ENCODE data around the gene GPC6. TPM values are rescaled to one million over a fixed set of nuclear protein-coding genes. Genes with fewer than 3 reads are reported as not detected.

The GPC6 gene
- total RNA-seq, 3 donors from 2014 or later: 0.03 to 0.08 TPM; not detected in 1

- H3K4me3 Mint-ChIP-seq: no peak overlapping the region
- DNase-seq: no peak
Observed at GRCh38 chr13:94031609-94032008, 805.0 kb downstream of the GPC6 start.

GRCh38 chr13:94033098-94033497, 806.5 kb downstream of the GPC6 start:
- no peaks in the 10 kb centered on the region for H3K9me3 Mint-ChIP-seq
- no peak for ATAC-seq
- no peaks in the 10 kb centered on the region for H3K4me1 Mint-ChIP-seq (ENCODE audit: low read depth)
- H3K4me3 Mint-ChIP-seq: no peak overlapping the region
- H3K36me3 Mint-ChIP-seq (ENCODE audit: insufficient read depth): no peaks in the 10 kb centered on the region
- H3K27me3 Mint-ChIP-seq (ENCODE audit: low read depth): peaks cover 8% of the 10 kb centered on the region
- DNase-seq: no peak

More at GRCh38 chr13:94031609-94032008, 805.0 kb downstream of the GPC6 start:
- Mint-ChIP-seq H3K4me1 (ENCODE audit: low read depth) (no peaks in the 10 kb centered on the region), H3K36me3 (ENCODE audit: insufficient read depth) (no peaks in the 10 kb centered on the region), H3K27me3 (ENCODE audit: low read depth) (peaks cover 8% of the 10 kb centered on the region), H3K9me3 (no peaks in the 10 kb centered on the region)
- ATAC-seq: no peak

DNA sequence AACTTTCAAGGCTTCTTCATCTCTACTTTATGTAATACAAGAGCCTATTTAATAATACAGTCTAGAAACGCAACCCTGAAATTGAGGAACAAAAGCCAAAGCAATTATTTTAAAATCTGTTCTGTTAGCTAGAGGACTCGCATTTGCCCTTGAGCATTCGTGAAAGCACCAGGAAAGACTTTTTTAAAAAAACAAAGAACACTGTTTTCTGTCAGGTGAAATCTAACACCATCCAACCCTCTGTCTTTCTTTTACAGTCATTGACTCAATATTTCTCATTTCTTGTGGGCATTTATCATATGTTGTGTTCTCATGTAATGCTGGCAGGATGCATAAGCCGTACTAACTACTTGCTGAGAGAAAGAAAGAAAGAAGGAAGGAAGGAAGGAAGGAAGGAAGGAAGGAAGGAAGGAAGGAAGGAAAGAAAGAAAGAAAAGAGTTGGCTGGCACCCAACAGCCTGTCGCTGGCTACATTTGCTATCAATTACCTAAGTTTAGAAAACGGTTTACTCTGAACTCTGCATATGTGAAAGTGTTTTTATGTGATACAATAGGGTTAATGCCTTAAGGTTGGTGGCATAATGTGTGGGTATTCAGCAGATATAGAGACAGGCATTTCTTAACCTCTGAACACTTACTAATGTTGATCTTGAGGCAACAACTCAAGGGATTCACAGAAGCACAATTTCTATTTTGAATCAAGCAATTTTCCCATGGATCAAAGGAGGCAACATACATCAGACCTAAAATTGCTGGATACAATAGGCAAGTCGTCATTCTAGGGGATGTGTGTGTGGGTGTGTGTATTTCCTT, 807.4 kb downstream of the GPC6 start:
- no peak for DNase-seq
- H3K4me1 Mint-ChIP-seq (ENCODE audit: low read depth): no peaks in the 10 kb centered on the region
- H3K9me3 Mint-ChIP-seq: no peaks in the 10 kb centered on the region
- no peak overlapping the region for H3K4me3 Mint-ChIP-seq
- no peak for ATAC-seq
- no peaks in the 10 kb centered on the region for H3K36me3 Mint-ChIP-seq (ENCODE audit: insufficient read depth)
- H3K27me3 Mint-ChIP-seq (ENCODE audit: low read depth): peaks cover 8% of the 10 kb centered on the region

DNA sequence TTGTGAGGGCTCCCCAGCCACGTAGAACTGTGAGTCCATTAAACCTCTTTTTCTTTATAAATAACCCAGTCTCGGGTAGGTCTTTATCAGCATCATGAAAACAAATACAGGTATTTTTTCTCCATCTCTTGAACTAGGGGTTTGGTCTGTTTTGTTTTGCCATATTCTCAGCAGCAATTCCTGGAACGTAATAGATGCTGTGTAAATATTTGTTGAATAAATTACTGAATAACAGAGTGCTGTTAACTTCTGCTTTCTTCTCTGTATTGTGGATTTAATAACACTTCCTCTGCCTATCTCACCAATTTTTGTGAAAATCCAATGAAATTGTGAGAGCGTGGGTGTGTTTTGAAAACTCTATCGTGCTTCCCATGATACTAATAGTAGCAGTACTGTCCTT, 823.4 kb downstream of the GPC6 start:
- DNase-seq (no peak), ATAC-seq (no peak)
- Mint-ChIP-seq H3K4me1 (ENCODE audit: low read depth) (no peaks in the 10 kb centered on the region), H3K9me3 (no peaks in the 10 kb centered on the region), H3K36me3 (ENCODE audit: insufficient read depth) (no peaks in the 10 kb centered on the region), H3K4me3 (no peak overlapping the region), H3K27me3 (ENCODE audit: low read depth) (peaks cover 12% of the 10 kb centered on the region)

DNA sequence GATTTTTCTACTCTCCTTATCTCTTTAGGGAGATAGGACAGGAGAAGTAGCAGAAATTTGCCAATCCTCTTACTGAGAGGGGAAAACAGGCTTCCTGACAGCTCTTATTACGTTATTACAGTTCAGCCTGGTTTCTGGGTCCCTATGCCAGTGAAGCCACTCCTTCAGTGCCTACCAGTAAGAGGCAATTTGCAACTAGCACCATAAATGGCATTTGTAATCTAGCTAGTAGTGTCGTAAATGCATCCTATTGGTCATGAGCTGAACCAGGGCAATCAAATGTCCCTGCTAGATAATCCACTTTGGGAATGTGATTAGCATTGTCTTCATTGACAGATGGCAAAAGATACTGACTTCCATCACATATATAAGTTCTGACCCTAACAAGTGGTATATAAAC, 824.1 kb downstream of the GPC6 start:
- H3K4me3 Mint-ChIP-seq: no peak overlapping the region

DNA sequence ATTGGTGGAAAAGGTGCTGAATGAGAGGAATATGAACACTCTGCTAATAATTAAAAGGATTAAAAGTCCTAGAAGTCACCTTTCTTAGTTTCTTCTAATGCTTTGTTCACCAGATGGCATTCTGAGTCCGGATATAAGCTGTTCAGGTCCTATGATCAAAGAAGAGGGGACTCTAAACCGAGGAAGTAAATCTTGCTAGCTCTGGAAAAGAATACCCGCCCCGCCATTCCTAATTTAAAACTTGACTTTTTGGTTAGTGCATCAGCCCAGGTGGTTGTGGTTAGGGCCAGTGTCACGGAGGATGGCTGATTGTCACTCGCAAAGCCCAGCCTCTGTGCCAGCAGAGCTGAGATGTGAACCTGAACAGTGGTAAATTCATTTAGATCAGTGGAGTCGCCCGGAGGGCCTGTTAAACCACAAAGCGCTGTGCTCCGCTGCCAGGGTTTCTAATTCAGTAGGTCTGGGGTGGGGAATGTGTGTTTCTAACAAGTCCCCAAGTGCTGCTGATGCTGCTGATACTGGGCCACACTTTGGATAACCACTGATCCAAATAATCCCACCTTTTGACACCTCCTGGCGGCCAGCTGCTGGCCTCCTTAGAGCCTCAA, 827.5 kb downstream of the GPC6 start:
- no peak overlapping the region for H3K4me3 Mint-ChIP-seq
- no peaks in the 10 kb centered on the region for H3K36me3 Mint-ChIP-seq (ENCODE audit: insufficient read depth)
- DNase-seq: no peak
- H3K9me3 Mint-ChIP-seq: no peaks in the 10 kb centered on the region
- no peaks in the 10 kb centered on the region for H3K4me1 Mint-ChIP-seq (ENCODE audit: low read depth)
- no peak for ATAC-seq
- peaks cover 12% of the 10 kb centered on the region for H3K27me3 Mint-ChIP-seq (ENCODE audit: low read depth)

More for the DNA sequence above, 824.1 kb downstream of the GPC6 start:
- DNase-seq: no peak
- H3K9me3 Mint-ChIP-seq: no peaks in the 10 kb centered on the region
- H3K27me3 Mint-ChIP-seq (ENCODE audit: low read depth): peaks cover 12% of the 10 kb centered on the region
- no peak for ATAC-seq
- no peaks in the 10 kb centered on the region for H3K36me3 Mint-ChIP-seq (ENCODE audit: insufficient read depth)
- no peaks in the 10 kb centered on the region for H3K4me1 Mint-ChIP-seq (ENCODE audit: low read depth)

GRCh38 chr13:94056362-94056990, 829.9 kb downstream of the GPC6 start:
- DNase-seq (no peak), ATAC-seq (no peak)
- Mint-ChIP-seq H3K9me3 (no peaks in the 10 kb centered on the region), H3K36me3 (ENCODE audit: insufficient read depth) (no peaks in the 10 kb centered on the region), H3K4me1 (ENCODE audit: low read depth) (no peaks in the 10 kb centered on the region), H3K4me3 (no peak overlapping the region), H3K27me3 (ENCODE audit: low read depth) (peaks cover 6% of the 10 kb centered on the region)

DNA sequence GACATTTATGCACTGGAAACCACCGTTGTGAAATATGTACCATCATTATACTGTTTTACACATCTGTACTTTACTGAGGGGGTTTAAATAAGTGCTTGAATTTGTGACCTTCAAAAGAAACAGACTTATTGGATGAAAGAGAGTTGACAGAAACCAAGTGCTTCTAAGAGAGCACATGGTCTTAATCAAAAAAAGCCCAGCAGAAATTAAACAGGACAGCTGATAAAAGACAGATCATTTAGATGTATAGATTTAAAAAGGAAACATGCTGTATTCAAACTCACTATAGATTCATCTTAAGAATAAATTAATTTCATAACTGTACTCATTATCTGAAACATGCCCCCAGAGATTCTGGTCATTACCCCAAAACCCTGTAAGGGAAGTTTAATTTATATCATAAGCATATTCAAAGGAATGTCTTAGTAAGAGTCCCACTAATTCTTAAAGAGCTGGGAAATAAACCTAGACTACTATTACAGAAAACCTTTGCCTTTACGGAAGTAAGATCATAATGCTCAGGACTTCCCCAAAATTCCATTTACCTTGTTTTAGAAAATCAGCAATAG, 831.1 kb downstream of the GPC6 start:
- no peak for ATAC-seq
- Mint-ChIP-seq H3K4me3 (no peak overlapping the region), H3K27me3 (ENCODE audit: low read depth) (peaks cover 6% of the 10 kb centered on the region), H3K9me3 (no peaks in the 10 kb centered on the region), H3K36me3 (ENCODE audit: insufficient read depth) (no peaks in the 10 kb centered on the region), H3K4me1 (ENCODE audit: low read depth) (no peaks in the 10 kb centered on the region)
- no peak for DNase-seq

DNA sequence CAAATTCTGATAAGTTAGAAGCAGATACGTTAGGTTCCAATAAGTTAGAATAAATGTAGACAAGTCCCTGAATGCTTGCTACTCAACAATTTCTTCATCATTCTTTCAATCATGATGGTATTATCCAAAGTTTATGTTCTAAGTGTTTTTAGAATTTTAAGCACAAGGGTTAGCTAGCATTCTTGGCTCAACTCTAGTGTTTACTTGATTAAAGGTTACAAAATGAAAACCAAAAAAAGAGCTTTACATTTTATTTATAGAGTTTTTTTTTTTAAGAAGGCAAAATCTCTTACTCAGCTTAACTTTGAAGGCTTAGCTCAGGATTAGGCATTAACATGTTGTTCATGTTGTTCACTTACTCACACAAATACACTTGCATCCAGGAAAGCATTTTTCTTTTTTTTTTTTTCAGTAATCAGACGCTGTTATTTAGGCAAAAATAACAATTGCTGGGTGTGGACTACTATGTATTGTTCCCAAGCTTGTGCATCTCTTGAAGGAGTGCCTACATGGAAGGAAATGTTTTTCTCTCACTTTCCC, 832.3 kb downstream of the GPC6 start:
- H3K9me3 Mint-ChIP-seq: no peaks in the 10 kb centered on the region
- no peak overlapping the region for H3K4me3 Mint-ChIP-seq
- H3K27me3 Mint-ChIP-seq (ENCODE audit: low read depth): peaks cover 3% of the 10 kb centered on the region
- no peaks in the 10 kb centered on the region for H3K36me3 Mint-ChIP-seq (ENCODE audit: insufficient read depth)
- no peak for ATAC-seq
- no peak for DNase-seq
- no peaks in the 10 kb centered on the region for H3K4me1 Mint-ChIP-seq (ENCODE audit: low read depth)

GRCh38 chr13:94061301-94061700, 834.7 kb downstream of the GPC6 start:
- no peaks in the 10 kb centered on the region for H3K36me3 Mint-ChIP-seq (ENCODE audit: insufficient read depth)
- no peak for DNase-seq
- H3K4me3 Mint-ChIP-seq: no peak overlapping the region
- H3K27me3 Mint-ChIP-seq (ENCODE audit: low read depth): peaks cover 4% of the 10 kb centered on the region
- no peaks in the 10 kb centered on the region for H3K4me1 Mint-ChIP-seq (ENCODE audit: low read depth)
- H3K9me3 Mint-ChIP-seq: no peaks in the 10 kb centered on the region
- ATAC-seq: no peak

- ATAC-seq (no peak), DNase-seq (no peak)
- H3K4me1 Mint-ChIP-seq (ENCODE audit: low read depth): no peaks in the 10 kb centered on the region
- H3K36me3 Mint-ChIP-seq (ENCODE audit: insufficient read depth): no peaks in the 10 kb centered on the region
- no peaks in the 10 kb centered on the region for H3K9me3 Mint-ChIP-seq
- peaks cover 4% of the 10 kb centered on the region for H3K27me3 Mint-ChIP-seq (ENCODE audit: low read depth)
- H3K4me3 Mint-ChIP-seq: no peak overlapping the region
Observed at GRCh38 chr13:94063096-94063495, 836.5 kb downstream of the GPC6 start.

DNA sequence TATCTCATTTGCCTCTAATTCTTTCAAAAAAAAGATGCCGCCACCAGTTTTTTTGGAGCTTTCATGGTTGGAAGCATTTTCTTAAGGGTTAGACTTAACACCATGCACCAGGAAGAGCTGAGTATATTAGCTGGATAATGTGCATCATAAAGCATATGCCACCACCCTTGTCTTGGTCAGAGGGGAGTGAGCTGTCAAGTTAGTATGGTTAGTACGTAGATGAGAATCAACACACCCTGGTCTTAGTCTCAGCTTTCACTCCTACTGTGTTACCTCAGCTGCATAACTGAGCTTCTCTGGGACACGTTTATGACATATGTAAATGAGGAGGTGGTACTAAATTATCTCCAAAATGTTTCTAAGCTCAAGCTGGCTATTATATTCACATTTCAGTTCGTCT, 837.2 kb downstream of the GPC6 start:
- DNase-seq: no peak
- no peak for ATAC-seq
- Mint-ChIP-seq H3K4me3 (no peak overlapping the region), H3K36me3 (ENCODE audit: insufficient read depth) (no peaks in the 10 kb centered on the region), H3K4me1 (ENCODE audit: low read depth) (no peaks in the 10 kb centered on the region), H3K27me3 (ENCODE audit: low read depth) (peaks cover 4% of the 10 kb centered on the region), H3K9me3 (no peaks in the 10 kb centered on the region)

DNA sequence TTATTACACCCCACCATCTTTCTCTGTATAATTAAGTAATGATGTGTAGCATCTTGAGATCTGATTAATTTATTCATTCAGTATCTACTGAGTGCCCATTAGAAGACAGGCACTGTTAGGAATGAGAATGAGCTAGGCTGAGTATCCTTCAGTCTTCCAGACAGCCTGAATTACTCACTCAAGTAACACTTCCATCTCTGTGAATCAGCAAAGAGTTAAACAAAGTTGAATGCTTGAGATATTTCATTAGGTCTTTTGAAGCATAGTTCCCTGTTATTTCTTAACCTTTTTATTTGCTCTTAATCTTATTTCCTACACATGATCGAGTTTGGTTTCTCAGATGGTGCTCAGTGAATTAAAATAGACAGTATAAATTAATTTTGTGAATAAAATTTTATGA, 839.1 kb downstream of the GPC6 start:
- Mint-ChIP-seq H3K27me3 (ENCODE audit: low read depth) (peaks cover 5% of the 10 kb centered on the region), H3K9me3 (peaks cover 3% of the 10 kb centered on the region)

DNA sequence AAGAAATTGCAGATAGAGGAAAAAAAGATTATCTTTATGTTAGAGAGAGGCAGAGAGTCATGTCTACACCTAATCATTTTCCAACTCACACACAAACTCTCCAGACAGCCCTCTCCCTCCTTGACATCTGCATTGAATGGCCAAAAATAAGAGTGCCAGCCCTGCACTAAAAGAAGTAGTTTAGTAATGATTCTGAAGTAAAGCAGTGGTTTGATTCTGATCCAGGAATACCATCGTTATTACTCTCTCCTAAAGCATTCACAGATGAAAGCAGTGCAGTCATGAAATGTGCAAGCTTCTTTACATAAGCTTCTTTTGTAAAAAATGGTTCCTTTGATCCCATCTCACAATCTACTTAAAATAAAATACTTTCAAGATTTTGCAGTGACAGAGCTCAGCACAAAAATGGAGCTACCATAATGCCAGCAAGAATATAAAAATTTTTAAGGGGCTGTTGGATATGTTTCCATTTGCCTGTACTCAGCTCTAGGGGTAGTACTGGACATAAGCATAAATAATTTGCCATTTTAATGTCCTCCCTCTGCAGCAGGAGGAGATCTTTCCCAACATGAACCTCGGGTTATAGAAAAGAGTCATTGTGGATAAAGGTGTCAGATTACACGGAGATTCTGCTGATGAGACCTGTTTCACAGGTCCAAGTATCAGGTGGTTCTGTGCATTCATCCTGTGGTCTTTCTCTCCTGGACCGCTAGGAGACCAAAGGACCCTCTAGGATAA, 846.6 kb downstream of the GPC6 start:
- peaks cover 9% of the 10 kb centered on the region for H3K9me3 Mint-ChIP-seq
- ATAC-seq (no peak), DNase-seq (no peak)
- no peak overlapping the region for H3K4me3 Mint-ChIP-seq
- H3K36me3 Mint-ChIP-seq (ENCODE audit: insufficient read depth): no peaks in the 10 kb centered on the region
- H3K27me3 Mint-ChIP-seq (ENCODE audit: low read depth): peaks cover 9% of the 10 kb centered on the region
- no peaks in the 10 kb centered on the region for H3K4me1 Mint-ChIP-seq (ENCODE audit: low read depth)

More for the DNA sequence above, 839.1 kb downstream of the GPC6 start:
- no peak for DNase-seq
- H3K4me3 Mint-ChIP-seq: no peak overlapping the region
- H3K4me1 Mint-ChIP-seq (ENCODE audit: low read depth): no peaks in the 10 kb centered on the region
- no peak for ATAC-seq
- H3K36me3 Mint-ChIP-seq (ENCODE audit: insufficient read depth): no peaks in the 10 kb centered on the region
